ENCODE data around the gene ALDOA.

DNA sequence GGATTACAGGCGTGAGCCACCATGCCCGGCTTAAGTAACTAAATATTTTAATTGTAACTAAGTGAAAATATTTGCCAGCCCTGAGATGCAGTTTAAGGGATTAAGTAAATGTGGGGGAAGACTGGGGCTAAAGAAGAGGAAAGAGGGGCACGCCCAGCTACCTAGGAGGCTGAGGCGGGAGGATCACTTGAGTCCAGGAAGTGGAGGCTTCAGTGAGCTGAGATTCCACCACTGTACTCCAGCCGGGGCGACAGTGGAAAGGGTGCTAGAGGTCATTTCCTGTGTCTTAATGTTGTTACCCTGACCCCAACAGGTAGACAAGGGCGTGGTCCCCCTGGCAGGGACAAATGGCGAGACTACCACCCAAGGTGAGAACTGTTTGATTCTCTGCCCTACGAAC, 2.8 kb downstream of the ALDOA start:
- TF ChIP-seq CTCF (IDR thresholded peaks at IDR 0.05) = no peak
- no peak for TF ChIP-seq POLR2A (IDR thresholded peaks at IDR 0.05)

Data from vagina (tissue), 2 donors.